GM23338 (cell line): ENCODE measurements around the gene RENBP. TPM values are rescaled to one million over a fixed set of nuclear protein-coding genes. Genes with fewer than 3 reads are reported as not detected.

Source experiments
- ATAC-seq: fragments of 200-7000 bp; cut with Tn5 transposase; 3 replicates; pipeline ENCODE4 v1.9.1; 2020
- DNase-seq: peaks from one replicate; pipeline ENCODE4 v3.0.0-alpha.2; 2015; ENCODE audit warnings: low spot score
- H2AFZ ChIP-seq: fragments of 200-600 bp; sonication (generic); 2 replicates; pipeline ENCODE4 v1.8.0; 2016; ENCODE audit warnings: antibody characterized with exemption, mild to moderate bottlenecking, moderate library complexity
- H3F3A ChIP-seq: fragments of 200-600 bp; sonication (generic); replicated peaks from 2 replicates; pipeline ENCODE4 v1.8.0; 2017; ENCODE audit warnings: antibody characterized with exemption, mixed run types, low read depth
- H3K27ac ChIP-seq: fragments of 200-600 bp; sonication (generic); 2 replicates; pipeline ENCODE4 v1.6.1; 2016; ENCODE audit warnings: low read depth
- H3K27me3 ChIP-seq: fragments of 200-600 bp; sonication (generic); 2 replicates; pipeline ENCODE4 v1.8.0; 2016; ENCODE audit warnings: mild to moderate bottlenecking, mixed run types, moderate library complexity; ENCODE audit not compliant: insufficient read depth
- H3K36me3 ChIP-seq: fragments of 200-600 bp; sonication (generic); 2 replicates; pipeline ENCODE4 v1.8.0; 2016; ENCODE audit warnings: mild to moderate bottlenecking; ENCODE audit not compliant: insufficient read depth
- H3K4me1 ChIP-seq: fragments of 200-600 bp; sonication (generic); 2 replicates; pipeline ENCODE4 v1.8.0; 2016; ENCODE audit warnings: mild to moderate bottlenecking, moderate library complexity; ENCODE audit not compliant: insufficient read depth
- H3K4me2 ChIP-seq: fragments of 200-600 bp; sonication (generic); 2 replicates; pipeline ENCODE4 v1.7.1; 2017; ENCODE audit warnings: mixed run types
- H3K4me3 ChIP-seq: fragments of 200-600 bp; sonication (generic); 2 replicates; pipeline ENCODE4 v1.6.1; 2016; ENCODE audit warnings: mixed run types
- H3K79me2 ChIP-seq: fragments of 200-600 bp; sonication (generic); replicated peaks from 2 replicates; pipeline ENCODE4 v1.8.0; 2017; ENCODE audit warnings: mild to moderate bottlenecking; ENCODE audit not compliant: insufficient read depth
- H3K9me2 ChIP-seq: fragments of 200-600 bp; sonication (generic); 2 replicates; pipeline ENCODE4 v1.8.0; 2017; ENCODE audit not compliant: insufficient read depth
- H4K20me1 ChIP-seq: fragments of 200-600 bp; sonication (generic); replicated peaks from 2 replicates; pipeline ENCODE4 v1.8.0; 2017; ENCODE audit warnings: mild to moderate bottlenecking; ENCODE audit not compliant: insufficient read depth
- H3K27ac Mint-ChIP-seq: 2 replicates; pipeline ENCODE4 v1.8.0; 2020; ENCODE audit warnings: inconsistent platforms, mild to moderate bottlenecking, moderate library complexity, mixed read lengths
- H3K27me3 Mint-ChIP-seq: 3 replicates; pipeline ENCODE4 v1.8.0; 2022; ENCODE audit warnings: low read depth, mild to moderate bottlenecking, moderate library complexity, mixed read lengths, inconsistent platforms; ENCODE audit not compliant: insufficient read depth, poor library complexity
- H3K36me3 Mint-ChIP-seq: 3 replicates; pipeline ENCODE4 v1.8.0; 2021; ENCODE audit warnings: low read depth, mild to moderate bottlenecking, inconsistent platforms, moderate library complexity, mixed read lengths
- H3K4me1 Mint-ChIP-seq: 3 replicates; pipeline ENCODE4 v1.8.0; 2020; ENCODE audit warnings: mild to moderate bottlenecking, inconsistent platforms, mixed read lengths
- H3K4me3 Mint-ChIP-seq: 3 replicates; pipeline ENCODE4 v1.8.0; 2021; ENCODE audit warnings: moderate library complexity, mild to moderate bottlenecking, inconsistent platforms, mixed read lengths
- H3K9me3 Mint-ChIP-seq: 3 replicates; pipeline ENCODE4 v1.8.0; 2020; ENCODE audit warnings: moderate library complexity, mild to moderate bottlenecking, inconsistent platforms, mixed read lengths
- CREB1 ChIP-seq: fragments of 250-450 bp; sonication (Bioruptor Pico); IDR thresholded peaks from 2 replicates; pipeline ENCODE4 v1.5.0; 2020; ENCODE audit warnings: low read depth, mild to moderate bottlenecking, moderate library complexity
- CTCF ChIP-seq, 2 experiments: fragments of 200-600 bp in 1 of 2; sonication (generic) in 1 of 2; conservative IDR thresholded peaks; 2 replicates each; pipeline versions ENCODE4 v1.5.1 to v1.6.1; 2016 to 2017; ENCODE audit warnings: antibody characterized with exemption in 2 of 2, low read depth in 2 of 2, mild to moderate bottlenecking in 2 of 2, moderate library complexity in 1 of 2
- ETS1 ChIP-seq: IDR thresholded peaks from 2 replicates; pipeline ENCODE4 v1.6.1; 2016; ENCODE audit warnings: antibody characterized with exemption
- EZH2 ChIP-seq: fragments of 200-600 bp; sonication (generic); IDR thresholded peaks from one replicate; pipeline ENCODE4 v1.8.0; 2017; ENCODE audit warnings: antibody characterized with exemption, mild to moderate bottlenecking, low read depth; ENCODE audit not compliant: unreplicated experiment
- EZH2phosphoT487 ChIP-seq: fragments of 200-600 bp; sonication (generic); IDR thresholded peaks from one replicate; pipeline ENCODE4 v1.8.1; 2018; ENCODE audit warnings: antibody characterized with exemption; ENCODE audit not compliant: unreplicated experiment
- JUNB ChIP-seq: IDR thresholded peaks from one replicate; pipeline ENCODE4 v1.6.1; 2016; ENCODE audit warnings: antibody characterized with exemption; ENCODE audit not compliant: unreplicated experiment
- NANOG ChIP-seq: IDR thresholded peaks from 2 replicates; pipeline ENCODE4 v1.6.1; 2016; ENCODE audit warnings: antibody characterized with exemption, borderline replicate concordance
- POLR2AphosphoS5 ChIP-seq: IDR thresholded peaks from 2 replicates; pipeline ENCODE4 v1.6.1; 2016; ENCODE audit warnings: antibody characterized with exemption, low read depth
- STAT1 ChIP-seq: IDR thresholded peaks from one replicate; pipeline ENCODE4 v1.6.1; 2016; ENCODE audit warnings: antibody characterized with exemption; ENCODE audit not compliant: unreplicated experiment
- ZNF114 ChIP-seq: fragments of 250-450 bp; sonication (Bioruptor Pico); IDR thresholded peaks from 2 replicates; pipeline ENCODE4 v1.5.0; 2020; ENCODE audit warnings: mild to moderate bottlenecking, moderate library complexity
- ZNF331 ChIP-seq: fragments of 250-450 bp; sonication (Bioruptor Pico); IDR thresholded peaks from 2 replicates; pipeline ENCODE4 v1.5.0; 2020; ENCODE audit warnings: low read depth, mild to moderate bottlenecking, moderate library complexity
- polyA plus RNA-seq: library from polyadenylated mRNA; unstranded; fragments of >200 nt; fragmentation: Nextera tagmentation; extraction: Ambion mirVana; gene quantifications from 2 replicates; pipeline ENCODE4 v1.2.1, GENCODE V29; 2016
- total RNA-seq: library from RNA; depleted of rRNA; stranded (reverse); fragments of >200 nt; shearing (Covaris generic); gene quantifications from 2 replicates; pipeline ENCODE4 v1.2.3, GENCODE V29; 2014

Gene RENBP
- total and polyA plus RNA-seq, 2 experiments from 2014 or later: 2.0 to 10.3 TPM

- H3K4me1 ChIP-seq: peaks cover 4% of the 10 kb centered on the region; the same call in 1 of the 2 replicates
- H3K9me2 ChIP-seq: no peaks in the 10 kb centered on the region
- H3K27me3 Mint-ChIP-seq: peaks cover 9% of the 10 kb centered on the region
- peaks cover 13% of the 10 kb centered on the region for H3K4me1 Mint-ChIP-seq
- no peak overlapping the region for H3K27ac Mint-ChIP-seq
- no peak overlapping the region for H2AFZ ChIP-seq
- ATAC-seq (no peak), DNase-seq (no peak)
- H3K4me3 Mint-ChIP-seq: no peak overlapping the region
- H3K4me3 ChIP-seq: no peak overlapping the region
- H3K27ac ChIP-seq: no peak overlapping the region
- H3K79me2 ChIP-seq: peaks cover 12% of the 10 kb centered on the region
- no peaks in the 10 kb centered on the region for H3K36me3 ChIP-seq
- H3K36me3 Mint-ChIP-seq: peaks cover 24% of the 10 kb centered on the region
- H3F3A ChIP-seq: 0 out of 2 replicates have a peak, but pooled peaks cover 5% of the 10 kb centered on the region
- no peaks in the 10 kb centered on the region; the same call in 1 of the 2 replicates for H4K20me1 ChIP-seq
- no peaks in the 10 kb centered on the region for H3K27me3 ChIP-seq
- no peak overlapping the region for H3K4me2 ChIP-seq
- TF ChIP-seq CTCF (conservative IDR thresholded peaks at IDR 0.05; ENCODE audit: low read depth in 2 of 2) (no peak), EZH2 (no peak), ZNF114 (CRISPR knock-in tag) (no peak), ZNF331 (no peak), STAT1 (no peak), EZH2phosphoT487 (no peak), NANOG (no peak)
- no peaks in the 10 kb centered on the region; the same call in 2 of the 3 replicates for H3K9me3 Mint-ChIP-seq
These were observed 14.2 kb downstream of the RENBP start for GRCh38 chrX:153930011-153930910.

- Histone ChIP-seq H3K9me2 (no peaks in the 10 kb centered on the region), H3K4me2 (no peak overlapping the region; the same call in 1 of the 2 replicates), H3F3A (0 out of 2 replicates have a peak, but pooled peaks cover 5% of the 10 kb centered on the region), H3K36me3 (no peaks in the 10 kb centered on the region), H3K4me3 (no peak overlapping the region), H3K4me1 (peaks cover 10% of the 10 kb centered on the region; the same call in 1 of the 2 replicates), H3K79me2 (peaks cover 12% of the 10 kb centered on the region), H4K20me1 (no peaks in the 10 kb centered on the region; the same call in 1 of the 2 replicates), H2AFZ (no peak overlapping the region), H3K27me3 (no peaks in the 10 kb centered on the region), H3K27ac (no peak overlapping the region)
- Mint-ChIP-seq H3K4me3 (no peak overlapping the region), H3K4me1 (peaks cover 16% of the 10 kb centered on the region), H3K36me3 (peaks cover 24% of the 10 kb centered on the region), H3K9me3 (no peaks in the 10 kb centered on the region; the same call in 2 of the 3 replicates), H3K27ac (no peak overlapping the region), H3K27me3 (peaks cover 9% of the 10 kb centered on the region)
- DNase-seq (no peak), ATAC-seq (no peak)
- TF ChIP-seq CTCF (conservative IDR thresholded peaks at IDR 0.05; ENCODE audit: low read depth in 2 of 2): no peak
- no peak for TF ChIP-seq NANOG
- TF ChIP-seq ZNF114 (CRISPR knock-in tag): no peak
- no peak for TF ChIP-seq POLR2AphosphoS5
- TF ChIP-seq ETS1: no peak
- no peak for TF ChIP-seq JUNB
- no peak for TF ChIP-seq EZH2
- no peak for TF ChIP-seq ZNF331
- TF ChIP-seq CREB1: no peak
These were observed 14.9 kb downstream of the RENBP start for GRCh38 chrX:153929576-153929975.
